Left forelimb (tissue), 1 donor: Measurements from ENCODE around the gene DAD1.
"Not testable (repeated sequence)": the region's sequence is repeated elsewhere in the genome, so short reads cannot be mapped to it uniquely, and the experiment has no call there.

ENCODE experiments used
- DNase-seq: peaks from one replicate; pipeline ENCODE4 v3.0.0-alpha.2; 2018; ENCODE audit warnings: low spot score

Gene DAD1

GRCh38 chr14:22598896-22599244, 9.8 kb upstream of the DAD1 start:
- DNase-seq = no peak

DNA sequence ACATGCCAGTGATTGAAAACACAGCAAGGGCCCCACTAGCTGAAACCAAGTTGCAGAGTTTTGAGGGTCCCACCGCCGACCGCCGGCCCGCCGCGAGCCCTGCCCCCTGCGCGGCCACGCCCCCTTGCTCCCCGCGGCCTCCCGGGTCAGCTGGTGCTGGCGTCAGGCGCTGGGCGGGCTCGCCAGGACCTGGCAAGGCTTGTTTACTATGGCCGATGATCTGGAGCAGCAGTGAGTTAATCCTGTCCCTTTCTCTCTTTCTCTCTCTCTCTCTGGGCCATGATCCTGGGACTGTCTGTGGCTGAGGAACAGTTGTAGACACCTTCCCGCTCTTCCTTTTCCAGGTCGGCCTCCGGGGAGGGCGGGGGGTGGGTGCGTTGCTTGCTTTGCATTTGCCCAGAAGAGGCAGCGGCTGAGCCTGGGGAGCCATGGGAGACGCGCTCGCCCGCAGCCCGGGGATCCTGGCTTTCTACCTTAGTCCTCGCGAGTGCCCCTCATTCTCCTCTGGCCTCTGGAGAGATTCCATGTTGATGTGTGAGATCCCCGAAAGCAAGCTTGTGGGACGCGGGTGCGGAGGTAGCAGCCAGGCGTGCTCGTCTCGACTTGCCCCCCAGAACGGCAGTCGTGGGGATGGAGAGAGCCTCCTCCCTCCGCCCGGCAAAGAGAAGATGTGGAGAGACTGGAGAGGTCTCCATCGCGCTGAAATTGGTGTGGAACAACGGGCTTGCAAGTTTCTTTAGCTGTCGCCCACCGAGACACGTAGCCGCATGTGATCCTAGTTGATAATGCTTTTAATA, 9.3 kb upstream of the DAD1 start, which contains the start of gene ABHD4:
Gene ABHD4 (plus strand): TSS at position 202 of the 797 bp plus-strand sequence. CDS start 7 bp downstream, at position 209.
- DNase-seq = peak; percentile 90

DNA sequence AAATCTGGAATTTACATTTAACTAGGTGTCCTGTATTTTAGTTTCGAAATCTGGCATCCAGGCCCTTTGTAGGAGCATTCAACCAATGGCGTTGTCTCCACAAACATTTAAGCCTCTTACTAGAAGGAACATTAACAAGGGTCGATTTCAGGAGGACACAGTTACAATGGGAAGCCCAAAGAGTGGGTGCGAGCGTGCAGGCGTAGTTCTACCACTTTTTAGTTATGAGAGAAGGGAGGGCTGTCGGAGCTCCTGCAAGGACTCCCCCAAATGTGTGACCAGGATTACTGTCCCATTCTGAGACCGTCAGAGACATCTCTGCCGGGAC, 8.7 kb upstream of the DAD1 start:
- no peak for DNase-seq

DNA sequence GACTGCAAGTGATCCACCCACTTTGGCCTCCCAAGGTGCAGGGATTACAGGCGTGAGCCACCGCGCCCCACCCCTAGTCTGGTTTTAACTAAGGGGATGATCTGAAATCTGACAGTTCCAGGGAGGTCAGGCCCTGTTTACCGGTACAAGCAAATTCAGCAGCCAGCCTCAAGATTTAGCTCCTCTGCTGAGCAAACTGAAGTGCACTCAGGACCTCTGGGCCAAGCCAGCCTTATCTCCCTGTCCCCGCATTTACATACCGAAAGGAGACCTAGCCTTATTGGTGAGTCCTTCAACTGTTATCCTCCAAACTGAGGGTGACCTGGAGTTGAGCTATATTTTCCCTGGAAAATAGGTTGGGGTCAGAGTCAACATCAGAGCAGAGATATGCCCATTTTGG, 8.2 kb upstream of the DAD1 start:
- DNase-seq = no peak

GRCh38 chr14:22596354-22596879, 7.4 kb upstream of the DAD1 start:
- DNase-seq = no peak

DNA sequence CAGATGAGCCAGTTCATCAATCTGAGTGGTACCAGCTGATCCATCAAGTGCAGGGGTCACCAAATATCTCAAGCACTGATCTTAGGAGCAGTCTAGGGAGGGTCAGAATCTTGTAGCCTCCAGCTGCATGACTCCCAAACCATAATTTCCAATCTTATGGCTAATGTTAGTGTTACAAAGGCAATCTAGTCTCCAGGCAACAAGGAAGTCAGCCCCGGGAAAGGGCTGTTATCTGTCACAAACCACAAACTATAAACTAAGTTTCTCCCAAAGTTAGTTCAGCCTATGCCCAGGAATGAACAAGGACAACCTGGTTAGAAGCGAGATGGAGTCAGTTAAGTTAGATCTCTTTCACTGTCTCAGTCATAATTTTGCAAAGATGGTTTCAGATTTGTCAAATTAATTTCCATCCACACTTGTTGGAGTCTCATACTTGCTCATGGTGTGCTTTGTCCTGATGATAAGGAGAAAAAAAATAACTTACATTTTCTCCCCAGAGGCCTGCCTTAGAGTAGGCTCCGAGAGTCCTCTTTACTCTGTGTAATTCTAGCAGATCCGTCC, 5.2 kb upstream of the DAD1 start:
- DNase-seq = no peak

- DNase-seq = no peak
Observed at GRCh38 chr14:22593601-22594000, 4.6 kb upstream of the DAD1 start.

DNA sequence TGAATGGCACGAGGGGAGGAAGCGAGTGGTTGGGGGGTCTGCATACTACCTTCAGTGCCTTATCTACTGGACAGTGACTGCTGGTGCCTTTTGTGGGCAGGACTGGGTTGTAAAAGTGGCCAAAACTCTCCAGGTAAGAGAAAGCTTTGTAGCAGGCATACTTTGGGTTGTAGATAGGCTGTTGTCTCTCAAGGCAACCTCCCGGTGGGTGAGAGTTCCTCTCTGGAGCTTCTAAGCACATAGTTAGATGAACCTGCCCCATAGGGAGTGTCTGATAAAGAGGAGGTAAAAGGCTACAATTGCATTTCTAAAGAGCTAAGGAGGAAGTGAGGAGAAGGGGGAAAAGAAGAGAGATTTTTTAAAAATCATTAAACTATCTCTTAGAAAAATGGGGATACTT, 4.2 kb upstream of the DAD1 start:
- no peak for DNase-seq

DNA sequence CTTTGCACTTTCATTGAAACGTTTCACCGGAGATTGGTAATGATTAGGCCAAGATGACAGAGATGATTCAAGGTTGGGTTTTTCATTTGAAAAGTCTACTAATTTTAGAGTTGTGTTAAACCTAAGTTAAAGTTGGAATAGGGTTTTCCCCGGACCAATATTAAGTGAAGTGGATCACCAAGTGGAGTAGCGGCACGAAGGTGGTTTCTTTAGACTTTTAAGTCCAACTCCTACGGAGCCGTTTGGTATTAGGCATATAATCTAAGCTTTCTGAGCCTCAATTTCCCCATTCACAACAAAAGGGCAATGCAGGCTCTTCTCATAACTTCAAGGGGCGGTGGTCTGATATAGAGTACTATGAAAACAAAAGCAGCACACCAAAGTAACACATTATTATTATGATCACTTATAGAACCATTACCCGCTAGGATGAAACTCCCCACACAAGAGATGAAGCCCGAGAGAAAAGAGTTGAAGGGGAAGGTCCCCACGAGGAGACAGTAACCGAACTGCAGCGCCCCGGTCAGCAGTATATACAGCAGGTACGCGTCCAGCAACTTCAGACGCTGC, 413 bp downstream of the DAD1 start:
- DNase-seq = no peak

- DNase-seq = not testable (repeated sequence)
Observed at GRCh38 chr14:22587677-22588422, 1.2 kb downstream of the DAD1 start.

GRCh38 chr14:22587247-22587646, 1.8 kb downstream of the DAD1 start:
- DNase-seq = no peak

- no peak for DNase-seq
Observed at GRCh38 chr14:22583994-22584393, 5.0 kb downstream of the DAD1 start.

DNA sequence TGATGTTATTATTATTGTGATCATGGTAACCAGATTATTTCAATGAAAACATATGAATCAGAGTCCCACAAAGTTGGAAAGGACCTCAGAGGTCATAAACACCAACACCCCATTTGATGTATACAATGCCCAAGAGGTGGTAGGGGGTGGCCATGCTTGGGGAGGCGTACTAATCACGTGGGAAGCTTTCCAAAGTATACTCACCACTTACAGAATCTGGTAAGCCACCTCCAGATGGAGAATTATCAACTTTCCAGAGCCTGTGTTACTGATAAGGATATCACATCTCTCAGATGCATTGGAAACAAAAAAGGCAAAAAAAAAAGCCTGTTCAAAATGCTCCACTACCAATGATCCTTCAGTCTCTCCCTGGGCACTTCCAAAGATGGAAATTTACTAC, 8.4 kb downstream of the DAD1 start:
- DNase-seq = no peak

DNA sequence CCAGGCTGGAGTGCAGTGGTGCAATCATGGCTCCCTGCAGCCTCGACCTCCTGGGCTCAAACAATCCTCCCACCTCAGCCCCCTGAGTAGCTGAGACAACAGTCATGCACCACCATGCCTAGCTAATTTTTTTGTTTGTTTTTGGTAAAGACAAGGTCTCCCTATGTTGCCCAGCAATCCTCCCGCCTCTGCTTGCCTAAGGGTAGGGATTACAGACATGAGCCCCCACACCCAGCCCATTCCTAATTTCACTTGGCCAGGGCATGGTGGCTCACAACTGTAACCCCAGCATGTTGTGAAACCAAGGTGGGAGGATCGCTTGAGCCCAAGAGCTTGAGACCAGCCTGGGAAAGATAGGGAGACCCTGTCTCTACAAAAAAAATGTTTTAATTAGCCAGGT, 9.1 kb downstream of the DAD1 start:
- no peak for DNase-seq

- no peak for DNase-seq
Observed at GRCh38 chr14:22579236-22579635, 9.8 kb downstream of the DAD1 start.

GRCh38 chr14:22577334-22577908, 11.6 kb downstream of the DAD1 start:
- no peak for DNase-seq

DNA sequence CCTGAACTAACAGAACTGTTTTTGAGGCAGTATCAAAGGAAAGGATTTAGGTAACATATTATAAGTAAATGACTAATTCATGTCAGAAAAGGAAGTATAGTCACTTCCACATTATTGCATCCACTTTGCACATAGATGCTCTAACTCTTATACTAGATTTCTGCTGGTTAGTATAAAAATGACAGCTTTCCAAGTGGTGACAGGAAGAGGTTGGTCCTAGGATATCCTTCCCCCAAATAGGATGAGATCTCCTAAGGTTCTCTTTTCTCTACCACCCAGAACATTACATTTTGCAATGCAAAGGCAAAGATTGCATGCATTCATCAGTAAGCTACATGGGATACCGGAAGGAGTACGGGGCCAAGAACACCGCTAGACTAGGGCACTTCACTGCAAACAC, 15.2 kb downstream of the DAD1 start:
- no peak for DNase-seq

- DNase-seq = no peak
Observed at GRCh38 chr14:22572562-22573058, 16.4 kb downstream of the DAD1 start.

GRCh38 chr14:22570132-22570949, 18.7 kb downstream of the DAD1 start:
- no peak for DNase-seq

- DNase-seq = no peak
Observed at GRCh38 chr14:22569737-22570131, 19.3 kb downstream of the DAD1 start.

DNA sequence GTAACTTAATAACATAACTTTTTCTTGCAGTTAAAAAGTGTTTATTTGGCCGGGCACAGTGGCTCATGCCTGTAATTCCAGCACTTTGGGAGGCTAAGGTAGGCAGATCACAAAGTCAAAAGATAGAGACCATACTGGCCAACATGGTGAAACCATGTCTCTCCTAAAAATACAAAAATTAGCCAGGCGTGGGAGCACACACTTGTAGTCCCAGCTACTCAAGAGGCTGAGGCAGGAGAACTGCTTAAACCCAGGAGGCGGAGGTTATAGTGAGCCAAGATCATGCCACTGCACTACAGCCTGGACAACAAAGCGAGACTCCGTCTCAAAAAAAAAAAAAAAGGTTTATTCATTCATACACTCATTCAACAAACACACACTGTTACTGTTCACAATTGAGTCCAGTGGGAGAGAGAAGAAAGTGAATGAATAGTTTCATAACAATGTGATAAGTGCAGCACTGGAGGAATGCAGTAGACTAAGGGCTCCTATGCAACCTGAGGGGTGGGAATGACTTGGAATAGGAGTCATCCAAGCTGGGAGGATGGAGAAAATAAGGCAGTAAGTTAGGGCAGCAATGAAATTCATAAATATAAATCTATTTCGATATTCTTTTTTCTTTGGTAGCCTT, 19.8 kb downstream of the DAD1 start:
- DNase-seq = no peak
